DMS79 (cell line): ENCODE results near the gene MUC6.
A peak's percentile ranks its signal among the peaks of the same experiment; 100 is the strongest.

Experiments used
- DNase-seq: peaks from one replicate; lab custom pipeline; 2025; lab: John Stamatoyannopoulos, UW

The MUC6 gene

GRCh38 chr11:1009371-1009770 is 27.1 kb downstream of the MUC6 start:
- DNase-seq = no peak

GRCh38 chr11:1008803-1009145 is 27.7 kb downstream of the MUC6 start:
- no peak for DNase-seq

GRCh38 chr11:1008001-1008802 is 28.3 kb downstream of the MUC6 start:
- no peak for DNase-seq

- DNase-seq = no peak
Measured at GRCh38 chr11:1007279-1007678, 29.2 kb downstream of the MUC6 start.

- no peak for DNase-seq
Measured at GRCh38 chr11:1006762-1007161, 29.8 kb downstream of the MUC6 start.

GRCh38 chr11:1005928-1006327 is 30.6 kb downstream of the MUC6 start:
- DNase-seq = peak; percentile 23

GRCh38 chr11:1003159-1003558 is 33.4 kb downstream of the MUC6 start:
- no peak for DNase-seq

- DNase-seq = no peak
Measured at GRCh38 chr11:1002406-1002984, 34.0 kb downstream of the MUC6 start.

GRCh38 chr11:1001617-1002405 is 34.7 kb downstream of the MUC6 start:
- DNase-seq = no peak

GRCh38 chr11:1000357-1001278 is 35.9 kb downstream of the MUC6 start:
- DNase-seq = no peak

GRCh38 chr11:999009-999408 is 37.5 kb downstream of the MUC6 start:
- no peak for DNase-seq

- no peak for DNase-seq
Measured at GRCh38 chr11:997907-998306, 38.6 kb downstream of the MUC6 start.

GRCh38 chr11:996681-997080 is 39.8 kb downstream of the MUC6 start:
- no peak for DNase-seq

GRCh38 chr11:995752-996420 is 40.6 kb downstream of the MUC6 start:
- no peak for DNase-seq

GRCh38 chr11:995044-995751 is 41.3 kb downstream of the MUC6 start:
- DNase-seq = no peak

- no peak for DNase-seq
Measured at GRCh38 chr11:993632-994167, 42.8 kb downstream of the MUC6 start.

- no peak for DNase-seq
Measured at GRCh38 chr11:992577-992976, 43.9 kb downstream of the MUC6 start.

- no peak for DNase-seq
Measured at GRCh38 chr11:991711-992307, 44.7 kb downstream of the MUC6 start.

GRCh38 chr11:991034-991433 is 45.5 kb downstream of the MUC6 start:
- no peak for DNase-seq

GRCh38 chr11:990101-990500 is 46.4 kb downstream of the MUC6 start:
- no peak for DNase-seq
